Stimulated activated naive B cell treated with anti-CD40 and anti-IgM and Interleukin-4, amounts not matched to agents 10 μg/mL and 1 μg/mL and 100 μg/mL, for 72 hours (primary cell): ENCODE measurements around the gene TBX3.

ENCODE experiments used
- ATAC-seq, 2 donors: fragments of 150-1000 bp; cut with Tn5 transposase; replicated peaks; 2 replicates each; pipeline ENCODE4 v1.10.0; 2021; ENCODE audit warnings: moderate library complexity in 1 of 2
- DNase-seq: peaks from one replicate; pipeline ENCODE4 v3.0.0; 2021
- H3K27ac Mint-ChIP-seq: one replicate; pipeline ENCODE4 v1.8.0; 2022; ENCODE audit warnings: mild to moderate bottlenecking, mixed read lengths
- H3K27me3 Mint-ChIP-seq, 2 donors: one replicate each; pipeline ENCODE4 v1.8.0; 2022; ENCODE audit warnings: mixed read lengths in 2 of 2
- H3K36me3 Mint-ChIP-seq, 2 donors: one replicate each; pipeline ENCODE4 v1.8.0; 2022; ENCODE audit warnings: mixed read lengths in 2 of 2, mild to moderate bottlenecking in 1 of 2
- H3K4me1 Mint-ChIP-seq, 2 donors: one replicate each; pipeline ENCODE4 v1.8.0; 2022; ENCODE audit warnings: mixed read lengths in 2 of 2, mild to moderate bottlenecking in 1 of 2
- H3K4me3 Mint-ChIP-seq, 2 donors: one replicate each; pipeline ENCODE4 v1.8.0; 2022; ENCODE audit warnings: mild to moderate bottlenecking in 2 of 2, mixed read lengths in 2 of 2, moderate library complexity in 1 of 2
- H3K9me3 Mint-ChIP-seq, 2 donors: one replicate each; pipeline ENCODE4 v1.8.0; 2022; ENCODE audit warnings: mixed read lengths in 2 of 2, mild to moderate bottlenecking in 1 of 2

Gene TBX3

GRCh38 chr12:114672817-114673168 is 11.2 kb downstream of the TBX3 start:
- no peaks in the 10 kb centered on the region for H3K9me3 Mint-ChIP-seq
- no peak overlapping the region for H3K4me3 Mint-ChIP-seq
- DNase-seq: no peak
- H3K27me3 Mint-ChIP-seq: peaks cover 70 to 91% of the 10 kb centered on the region in 2 donors
- H3K4me1 Mint-ChIP-seq: peaks cover 9 to 12% of the 10 kb centered on the region in 2 donors
- no peak overlapping the region for H3K27ac Mint-ChIP-seq
- ATAC-seq: no peak
- H3K36me3 Mint-ChIP-seq: peaks cover 0 to 4% of the 10 kb centered on the region in 2 donors

DNA sequence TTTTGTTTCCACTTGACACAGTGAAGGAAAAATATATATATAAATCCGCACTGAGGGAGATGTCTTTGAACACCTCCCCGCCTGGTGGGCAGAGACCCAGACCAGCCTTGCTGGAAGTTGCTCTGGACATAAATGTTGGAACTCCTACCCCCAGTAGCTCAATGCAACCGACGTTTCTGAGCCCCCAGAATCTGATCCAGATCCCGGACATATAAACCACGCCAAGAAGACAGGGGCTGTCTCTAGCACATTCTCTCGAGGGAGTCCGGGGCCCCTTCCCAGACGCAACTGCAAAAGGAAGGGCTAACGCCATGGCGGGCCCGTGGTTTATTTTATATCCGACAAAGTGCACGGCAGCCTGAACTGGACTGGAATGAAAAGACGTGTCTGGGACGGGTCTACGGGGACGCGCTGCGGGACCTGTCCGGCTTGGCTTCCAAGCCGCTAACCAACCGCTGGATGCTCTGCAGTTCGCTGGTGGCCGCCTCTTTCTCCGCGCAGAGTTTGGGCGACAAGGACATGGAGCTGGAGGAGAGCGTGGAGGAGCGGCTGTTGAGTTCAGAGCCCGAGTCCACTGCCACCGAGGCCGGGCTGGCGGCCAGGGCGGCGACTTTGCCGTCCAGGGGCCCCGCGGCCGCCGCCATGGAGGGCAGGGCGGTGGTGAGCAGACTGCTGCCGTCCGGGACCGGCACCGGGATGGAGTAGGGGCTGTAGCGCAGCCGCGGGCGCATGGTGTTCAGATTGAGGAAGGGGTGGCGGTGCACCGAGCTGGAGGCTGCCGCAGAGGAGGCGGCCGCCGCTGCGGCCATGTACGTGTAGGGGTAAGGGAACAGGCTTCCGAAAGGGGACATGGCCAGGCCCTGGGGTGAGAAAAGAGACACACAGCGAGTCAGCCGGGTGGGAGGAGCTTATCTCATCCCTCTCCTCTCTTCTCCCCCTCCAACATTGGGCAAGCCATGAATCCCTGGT is 12.2 kb downstream of the TBX3 start:
- H3K36me3 Mint-ChIP-seq: peaks cover 0 to 4% of the 10 kb centered on the region in 2 donors
- DNase-seq: no peak
- H3K27ac Mint-ChIP-seq: peak overlapping the region; percentile 37
- H3K9me3 Mint-ChIP-seq: no peaks in the 10 kb centered on the region
- no peak overlapping the region for H3K4me3 Mint-ChIP-seq
- peaks cover 10 to 18% of the 10 kb centered on the region in 2 donors for H3K4me1 Mint-ChIP-seq
- peaks cover 76 to 92% of the 10 kb centered on the region in 2 donors for H3K27me3 Mint-ChIP-seq
- no peak for ATAC-seq

GRCh38 chr12:114671066-114671442 is 12.9 kb downstream of the TBX3 start:
- ATAC-seq: no peak
- Mint-ChIP-seq H3K9me3 (no peaks in the 10 kb centered on the region), H3K27ac (no peak overlapping the region), H3K27me3 (peaks cover 73 to 89% of the 10 kb centered on the region in 2 donors), H3K4me1 (peaks cover 10 to 18% of the 10 kb centered on the region in 2 donors), H3K4me3 (no peak overlapping the region), H3K36me3 (peaks cover 0 to 4% of the 10 kb centered on the region in 2 donors)
- DNase-seq: no peak

- Mint-ChIP-seq H3K27me3 (peaks cover 68 to 86% of the 10 kb centered on the region in 2 donors), H3K36me3 (peaks cover 0 to 4% of the 10 kb centered on the region in 2 donors), H3K4me1 (peaks cover 10 to 18% of the 10 kb centered on the region in 2 donors), H3K9me3 (no peaks in the 10 kb centered on the region), H3K27ac (no peak overlapping the region), H3K4me3 (no peak overlapping the region)
- no peak for ATAC-seq
- no peak for DNase-seq
Measured at GRCh38 chr12:114670291-114670980, 13.5 kb downstream of the TBX3 start.

GRCh38 chr12:114669401-114670290 is 14.3 kb downstream of the TBX3 start:
- Mint-ChIP-seq H3K27me3 (peaks cover 66 to 86% of the 10 kb centered on the region in 2 donors), H3K36me3 (peaks cover 0 to 4% of the 10 kb centered on the region in 2 donors)
- no peak for DNase-seq

GRCh38 chr12:114668886-114669288 is 15.1 kb downstream of the TBX3 start:
- peaks cover 0 to 4% of the 10 kb centered on the region in 2 donors for H3K36me3 Mint-ChIP-seq

More at GRCh38 chr12:114669401-114670290, 14.3 kb downstream of the TBX3 start:
- no peaks in the 10 kb centered on the region for H3K9me3 Mint-ChIP-seq
- no peak overlapping the region for H3K4me3 Mint-ChIP-seq
- H3K4me1 Mint-ChIP-seq: peaks cover 10 to 18% of the 10 kb centered on the region in 2 donors
- no peak for ATAC-seq
- H3K27ac Mint-ChIP-seq: no peak overlapping the region

GRCh38 chr12:114668151-114668885 is 15.7 kb downstream of the TBX3 start:
- peaks cover 10 to 18% of the 10 kb centered on the region in 2 donors for H3K4me1 Mint-ChIP-seq
- peaks cover 0 to 4% of the 10 kb centered on the region in 2 donors for H3K36me3 Mint-ChIP-seq
- peaks cover 64 to 87% of the 10 kb centered on the region in 2 donors for H3K27me3 Mint-ChIP-seq
- H3K27ac Mint-ChIP-seq: peak overlapping the region; percentile 96
- no peaks in the 10 kb centered on the region for H3K9me3 Mint-ChIP-seq
- ATAC-seq (peak; percentile 44 to 66), DNase-seq (peak; percentile 35)
- H3K4me3 Mint-ChIP-seq: peak overlapping the region; percentile 12 to 54

More at GRCh38 chr12:114668886-114669288, 15.1 kb downstream of the TBX3 start:
- DNase-seq (no peak), ATAC-seq (no peak)
- Mint-ChIP-seq H3K9me3 (no peaks in the 10 kb centered on the region), H3K27me3 (peaks cover 64 to 87% of the 10 kb centered on the region in 2 donors), H3K4me3 (peak overlapping the region in 1 of 2 donors; percentile 39), H3K27ac (no peak overlapping the region), H3K4me1 (peaks cover 10 to 18% of the 10 kb centered on the region in 2 donors)

- peaks cover 11 to 21% of the 10 kb centered on the region in 2 donors for H3K4me1 Mint-ChIP-seq
- no peak for DNase-seq
- H3K36me3 Mint-ChIP-seq: peaks cover 0 to 4% of the 10 kb centered on the region in 2 donors
- H3K4me3 Mint-ChIP-seq: peak overlapping the region; percentile 12 to 54
- no peak for ATAC-seq
- peak overlapping the region; percentile 96 for H3K27ac Mint-ChIP-seq
- H3K9me3 Mint-ChIP-seq: no peaks in the 10 kb centered on the region
- peaks cover 64 to 87% of the 10 kb centered on the region in 2 donors for H3K27me3 Mint-ChIP-seq
Measured at GRCh38 chr12:114667669-114668150, 16.3 kb downstream of the TBX3 start.

- Mint-ChIP-seq H3K4me1 (peaks cover 13 to 23% of the 10 kb centered on the region in 2 donors), H3K27ac (peak overlapping the region; percentile 96), H3K9me3 (no peaks in the 10 kb centered on the region), H3K4me3 (peak overlapping the region in 1 of 2 donors; percentile 14), H3K27me3 (peaks cover 62 to 85% of the 10 kb centered on the region in 2 donors), H3K36me3 (peaks cover 0 to 4% of the 10 kb centered on the region in 2 donors)
- DNase-seq (no peak), ATAC-seq (no peak)
Measured at GRCh38 chr12:114666746-114667668, 17.0 kb downstream of the TBX3 start.

DNA sequence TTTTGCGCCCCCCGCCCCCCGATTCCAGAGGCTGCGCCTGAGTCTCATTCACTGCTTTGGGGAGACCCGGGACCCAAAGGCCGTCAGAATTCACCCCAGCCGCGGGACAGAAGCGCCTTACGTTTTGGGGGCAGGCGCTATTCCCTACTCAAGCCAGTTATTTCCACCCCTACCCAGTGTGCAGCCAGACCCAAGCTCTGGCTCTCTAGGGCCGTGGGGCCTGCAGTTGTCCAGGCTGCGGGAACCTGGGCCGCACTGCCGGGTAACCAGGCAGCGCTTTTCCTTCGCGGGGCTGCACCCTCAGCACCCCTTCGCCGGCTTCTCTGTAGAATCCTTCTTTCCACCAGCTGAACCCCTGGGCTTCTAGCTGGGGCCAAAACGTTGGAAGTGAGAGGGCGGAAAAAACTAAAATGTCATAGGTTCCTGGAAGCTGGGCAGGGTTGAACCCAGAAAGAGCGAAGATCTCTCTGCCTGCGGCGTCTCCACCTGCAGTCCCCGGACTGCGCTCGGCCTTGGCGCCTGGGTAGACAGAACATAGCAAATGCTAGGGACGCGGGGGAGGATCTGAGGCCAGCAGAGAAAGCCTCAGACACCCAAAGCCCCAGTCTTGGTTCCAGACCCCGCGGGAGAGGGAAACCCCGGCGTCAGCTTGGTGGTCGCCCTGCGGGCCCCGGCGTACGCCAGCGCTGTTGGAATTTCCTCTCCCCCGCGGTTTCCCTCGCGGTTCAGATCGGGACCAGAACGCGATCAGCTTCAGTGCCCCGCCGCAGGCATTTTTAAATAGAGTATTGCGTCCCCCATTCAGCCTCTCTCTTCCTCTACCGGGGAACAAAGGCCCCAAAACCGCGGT is 18.3 kb downstream of the TBX3 start:
- no peak for DNase-seq
- H3K27ac Mint-ChIP-seq: peak overlapping the region; percentile 80
- H3K27me3 Mint-ChIP-seq: peaks cover 59 to 77% of the 10 kb centered on the region in 2 donors
- ATAC-seq: no peak
- no peaks in the 10 kb centered on the region for H3K9me3 Mint-ChIP-seq
- peaks cover 10 to 18% of the 10 kb centered on the region in 2 donors for H3K4me1 Mint-ChIP-seq
- H3K36me3 Mint-ChIP-seq: peaks cover 0 to 4% of the 10 kb centered on the region in 2 donors
- no peak overlapping the region for H3K4me3 Mint-ChIP-seq

DNA sequence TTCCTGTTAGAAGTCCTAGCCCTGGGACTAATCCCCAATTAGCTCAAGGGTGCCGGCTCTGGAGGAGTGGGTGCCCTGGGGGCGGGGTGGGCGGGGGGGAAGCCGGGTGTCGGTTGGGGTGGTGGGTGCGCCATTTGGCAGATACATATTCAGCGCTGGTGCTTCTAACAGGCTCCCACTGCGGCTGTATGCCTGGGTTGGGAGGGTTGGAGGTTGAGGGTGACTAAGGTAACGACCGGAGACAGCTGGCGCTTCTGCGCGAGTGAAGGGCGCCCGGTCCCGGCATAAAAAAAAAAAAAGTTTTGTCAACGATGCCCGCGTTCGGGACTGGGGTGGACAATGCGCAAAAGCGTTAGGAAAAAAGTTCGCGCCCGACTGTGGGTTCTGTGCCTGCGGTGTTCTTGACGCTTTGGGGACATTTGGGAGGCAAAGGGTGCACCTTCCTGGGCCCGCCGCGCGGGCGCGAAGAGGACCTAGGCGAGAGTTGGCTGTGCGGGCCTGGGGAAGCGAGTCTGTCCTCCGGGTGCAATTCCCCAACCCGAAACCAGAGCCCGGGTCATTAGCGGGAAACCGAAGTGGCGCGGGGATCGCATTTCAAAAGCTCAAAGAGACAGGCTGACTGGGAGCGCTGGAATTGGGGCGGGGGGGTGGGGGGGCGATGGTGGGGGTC is 19.2 kb downstream of the TBX3 start:
- peak overlapping the region; percentile 17 to 44 for H3K4me3 Mint-ChIP-seq
- no peaks in the 10 kb centered on the region for H3K9me3 Mint-ChIP-seq
- H3K27ac Mint-ChIP-seq: peak overlapping the region; percentile 84
- DNase-seq (no peak), ATAC-seq (no peak)
- peaks cover 10 to 18% of the 10 kb centered on the region in 2 donors for H3K4me1 Mint-ChIP-seq
- peaks cover 0 to 4% of the 10 kb centered on the region in 2 donors for H3K36me3 Mint-ChIP-seq
- peaks cover 53 to 75% of the 10 kb centered on the region in 2 donors for H3K27me3 Mint-ChIP-seq
